Measurements from ENCODE around the gene FNDC7. TPM values are rescaled to one million over a fixed set of nuclear protein-coding genes. Genes with fewer than 3 reads are reported as not detected.

Gene FNDC7
- 0.02 TPM in 1 of 2 replicates, not detected in the other for polyA plus RNA-seq (2012; rRNA removed)
- polyA plus RNA-seq (2012; cell fraction: cytosol; rRNA removed) = not detected in 2 replicates
- 0.07 TPM in 1 of 2 replicates, not detected in the other for polyA plus RNA-seq (2012; cell fraction: nucleus; rRNA removed)

DNA sequence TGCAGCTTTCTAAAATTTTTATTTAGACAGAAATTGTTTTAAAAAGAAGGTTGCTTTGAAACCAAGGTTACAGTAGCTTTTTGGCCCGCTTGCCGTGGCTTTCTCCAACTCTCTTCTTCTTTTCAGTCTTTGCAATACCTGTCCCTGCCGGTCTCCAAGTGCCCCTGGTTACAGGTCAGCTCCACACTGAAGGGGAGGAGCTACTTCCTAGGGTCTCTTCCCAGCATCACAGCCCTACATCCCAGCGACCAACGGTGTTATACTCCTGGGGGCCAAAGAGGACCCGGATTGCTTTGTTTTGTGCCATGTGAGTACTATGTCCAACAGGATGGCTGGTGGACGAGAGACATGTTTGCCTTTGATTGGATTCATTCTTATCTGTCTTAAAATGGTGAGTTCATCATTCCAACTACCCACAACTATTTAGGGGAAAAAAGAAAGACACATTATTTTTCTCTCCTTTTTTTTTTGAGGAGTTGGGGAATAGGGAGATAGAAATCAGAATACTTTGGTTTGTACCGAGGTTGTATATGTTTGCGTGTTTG is at the start of gene FNDC7:
Gene FNDC7, plus strand, starts transcription at position 303 of the 545 bp plus-strand sequence. Its CDS starts 26 bp downstream, at position 329.
- no peak for DNase-seq

DNA sequence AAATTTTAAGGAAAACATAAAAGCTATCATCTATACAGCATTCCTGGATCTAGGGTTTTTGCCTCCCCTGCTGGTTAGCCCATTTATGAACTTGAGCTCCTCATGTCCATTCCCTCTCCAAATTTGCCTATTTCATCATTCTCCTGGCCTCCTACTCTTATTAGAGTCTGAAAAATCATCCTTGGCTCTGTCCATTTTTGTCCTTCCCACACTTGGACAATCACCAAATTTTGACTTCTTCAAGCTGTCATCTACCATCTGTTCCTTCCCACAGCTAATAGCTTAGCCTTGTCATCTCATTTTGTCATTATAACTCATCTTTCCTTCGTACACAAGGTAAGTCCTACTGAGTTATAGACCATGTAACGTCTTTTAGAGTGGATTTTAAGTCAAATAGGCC is 49.6 kb upstream of the FNDC7 start:
- Histone ChIP-seq H3K9me3 (no peaks in the 10 kb centered on the region), H2AFZ (ENCODE audit: low read depth) (no peak overlapping the region), H3K79me2 (ENCODE audit: insufficient read depth) (no peaks in the 10 kb centered on the region), H3K4me2 (no peak overlapping the region), H3K4me1 (ENCODE audit: control insufficient read depth in 1 of 2, insufficient read depth in 2 of 2, low read depth in 1 of 2, low read length in 1 of 2) (no peaks in the 10 kb centered on the region; a peak in 1 of 4 replicates), H3K36me3 (replicated peaks in 1 of 2; ENCODE audit: control insufficient read depth in 1 of 2, insufficient read depth in 2 of 2, low read length in 1 of 2) (no peaks in the 10 kb centered on the region), H3K27ac (ENCODE audit: low read depth in 2 of 2, low read length in 1 of 2) (no peak overlapping the region), H3K27me3 (ENCODE audit: insufficient read depth) (no peaks in the 10 kb centered on the region), H4K20me1 (ENCODE audit: insufficient read depth) (no peaks in the 10 kb centered on the region), H3K4me3 (ENCODE audit: low read depth in 2 of 2, low read length in 1 of 2) (no peak overlapping the region), H3K9ac (no peak overlapping the region), H3K9me2 (no peaks in the 10 kb centered on the region), H3F3A (replicated peaks; ENCODE audit: insufficient read depth) (no peaks in the 10 kb centered on the region)
- TF ChIP-seq, protein P1, sequence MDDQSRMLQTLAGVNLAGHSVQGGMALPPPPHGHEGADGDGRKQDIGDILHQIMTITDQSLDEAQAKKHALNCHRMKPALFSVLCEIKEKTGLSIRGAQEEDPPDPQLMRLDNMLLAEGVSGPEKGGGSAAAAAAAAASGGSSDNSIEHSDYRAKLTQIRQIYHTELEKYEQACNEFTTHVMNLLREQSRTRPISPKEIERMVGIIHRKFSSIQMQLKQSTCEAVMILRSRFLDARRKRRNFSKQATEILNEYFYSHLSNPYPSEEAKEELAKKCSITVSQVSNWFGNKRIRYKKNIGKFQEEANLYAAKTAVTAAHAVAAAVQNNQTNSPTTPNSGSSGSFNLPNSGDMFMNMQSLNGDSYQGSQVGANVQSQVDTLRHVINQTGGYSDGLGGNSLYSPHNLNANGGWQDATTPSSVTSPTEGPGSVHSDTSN (IDR thresholded peaks at IDR 0.05) = no peak
- TF ChIP-seq ELF1 (IDR thresholded peaks at IDR 0.05) (no peak), POLR2AphosphoS5 (IDR thresholded peaks at IDR 0.05; ENCODE audit: low read depth, low read length) (no peak), NRF1 (IDR thresholded peaks at IDR 0.05; ENCODE audit: low read depth, low read length) (no peak), RAD21 (IDR thresholded peaks at IDR 0.05; ENCODE audit: low read length) (no peak), CHD2 (IDR thresholded peaks at IDR 0.05; ENCODE audit: low read length, partially characterized antibody) (no peak), FOXM1 (IDR thresholded peaks at IDR 0.05; ENCODE audit: low read depth) (no peak)
- TF ChIP-seq, protein P2, sequence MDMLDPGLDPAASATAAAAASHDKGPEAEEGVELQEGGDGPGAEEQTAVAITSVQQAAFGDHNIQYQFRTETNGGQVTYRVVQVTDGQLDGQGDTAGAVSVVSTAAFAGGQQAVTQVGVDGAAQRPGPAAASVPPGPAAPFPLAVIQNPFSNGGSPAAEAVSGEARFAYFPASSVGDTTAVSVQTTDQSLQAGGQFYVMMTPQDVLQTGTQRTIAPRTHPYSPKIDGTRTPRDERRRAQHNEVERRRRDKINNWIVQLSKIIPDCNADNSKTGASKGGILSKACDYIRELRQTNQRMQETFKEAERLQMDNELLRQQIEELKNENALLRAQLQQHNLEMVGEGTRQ (IDR thresholded peaks at IDR 0.05; ENCODE audit: borderline replicate concordance, low read depth, low read length) = no peak
- WGBS (ENCODE audit: low lambda C conversion rate) = 48% methylated on average over 2 of the region's 2 CpGs
- POLR2A ChIA-PET = no interaction called here
- DNase-seq = no peak
- CTCF ChIA-PET = interaction anchor here (0.6 to 1.0 kb wide), 4 partner anchors 15 to 151 kb away, joined by 3 read pairs; partner anchors contain the start of gene PRPF38B

More for the DNA sequence above, at the start of gene FNDC7:
- TF ChIP-seq, protein P3, sequence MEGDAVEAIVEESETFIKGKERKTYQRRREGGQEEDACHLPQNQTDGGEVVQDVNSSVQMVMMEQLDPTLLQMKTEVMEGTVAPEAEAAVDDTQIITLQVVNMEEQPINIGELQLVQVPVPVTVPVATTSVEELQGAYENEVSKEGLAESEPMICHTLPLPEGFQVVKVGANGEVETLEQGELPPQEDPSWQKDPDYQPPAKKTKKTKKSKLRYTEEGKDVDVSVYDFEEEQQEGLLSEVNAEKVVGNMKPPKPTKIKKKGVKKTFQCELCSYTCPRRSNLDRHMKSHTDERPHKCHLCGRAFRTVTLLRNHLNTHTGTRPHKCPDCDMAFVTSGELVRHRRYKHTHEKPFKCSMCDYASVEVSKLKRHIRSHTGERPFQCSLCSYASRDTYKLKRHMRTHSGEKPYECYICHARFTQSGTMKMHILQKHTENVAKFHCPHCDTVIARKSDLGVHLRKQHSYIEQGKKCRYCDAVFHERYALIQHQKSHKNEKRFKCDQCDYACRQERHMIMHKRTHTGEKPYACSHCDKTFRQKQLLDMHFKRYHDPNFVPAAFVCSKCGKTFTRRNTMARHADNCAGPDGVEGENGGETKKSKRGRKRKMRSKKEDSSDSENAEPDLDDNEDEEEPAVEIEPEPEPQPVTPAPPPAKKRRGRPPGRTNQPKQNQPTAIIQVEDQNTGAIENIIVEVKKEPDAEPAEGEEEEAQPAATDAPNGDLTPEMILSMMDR (IDR thresholded peaks at IDR 0.05) = no peak
- TF ChIP-seq YY1 (IDR thresholded peaks at IDR 0.05; ENCODE audit: low read depth) (no peak), NRF1 (IDR thresholded peaks at IDR 0.05; ENCODE audit: low read depth, low read length) (no peak), IRF3 (IDR thresholded peaks at IDR 0.05; ENCODE audit: low read depth, low read length) (no peak), GABPA (IDR thresholded peaks at IDR 0.05; ENCODE audit: low read depth) (no peak), RFX5 (IDR thresholded peaks at IDR 0.05; ENCODE audit: low read length) (no peak), TEAD4 (IDR thresholded peaks at IDR 0.05; ENCODE audit: borderline replicate concordance, insufficient read depth) (no peak)
- peak within 1 kb of the TSS; percentile 52 for H2AFZ ChIP-seq (ENCODE audit: low read depth)
- no peaks in the 10 kb centered on the region for H3F3A ChIP-seq (replicated peaks; ENCODE audit: insufficient read depth)
- H3K36me3 ChIP-seq (replicated peaks in 1 of 2; ENCODE audit: control insufficient read depth in 1 of 2, insufficient read depth in 2 of 2, low read length in 1 of 2) = no peaks in the 10 kb centered on the region
- ChIA-PET CTCF (no interaction called here), POLR2A (no interaction called here)
- H3K4me3 ChIP-seq (ENCODE audit: low read depth in 2 of 2, low read length in 1 of 2) = no peak within 1 kb of the TSS
- no peak within 1 kb of the TSS for H3K27ac ChIP-seq (ENCODE audit: low read depth in 2 of 2, low read length in 1 of 2)
- WGBS (ENCODE audit: low lambda C conversion rate) = 64% methylated on average over 9 of the region's 9 CpGs
- H3K4me1 ChIP-seq (ENCODE audit: control insufficient read depth in 1 of 2, insufficient read depth in 2 of 2, low read depth in 1 of 2, low read length in 1 of 2) = no peaks in the 10 kb centered on the region
- no peak within 1 kb of the TSS for H3K9ac ChIP-seq
- no peaks in the 10 kb centered on the region for H3K27me3 ChIP-seq (ENCODE audit: insufficient read depth)
- H4K20me1 ChIP-seq (ENCODE audit: insufficient read depth) = no peaks in the 10 kb centered on the region
- H3K9me2 ChIP-seq = no peaks in the 10 kb centered on the region
- no peak within 1 kb of the TSS for H3K4me2 ChIP-seq
- H3K9me3 ChIP-seq = no peaks in the 10 kb centered on the region
- H3K79me2 ChIP-seq (ENCODE audit: insufficient read depth) = no peaks in the 10 kb centered on the region

Data from SK-N-SH (cell line).